SJCRH30 (cell line): ENCODE data around the gene MAGI2. TPM values are rescaled to one million over a fixed set of nuclear protein-coding genes. Genes with fewer than 3 reads are reported as not detected.
"Not testable (repeated sequence)": the region's sequence is repeated elsewhere in the genome, so short reads cannot be mapped to it uniquely, and the experiment has no call there.

Experiments used
- DNase-seq, 2 experiments: peaks; one replicate each; pipeline ENCODE4 v3.0.0-alpha.2; 2015 to 2020
- H3K27ac ChIP-seq: fragments of 250-450 bp; sonication (Bioruptor Pico); 2 replicates; pipeline ENCODE4 v1.5.1; 2020; ENCODE audit warnings: mild to moderate bottlenecking, moderate library complexity
- H3K27me3 ChIP-seq: fragments of 250-450 bp; sonication (Bioruptor Pico); 2 replicates; pipeline ENCODE4 v1.5.1; 2020; ENCODE audit warnings: mild to moderate bottlenecking, moderate library complexity
- H3K36me3 ChIP-seq: fragments of 250-450 bp; sonication (Bioruptor Pico); 2 replicates; pipeline ENCODE4 v1.5.1; 2020; ENCODE audit warnings: mild to moderate bottlenecking, moderate library complexity
- H3K4me1 ChIP-seq: fragments of 250-450 bp; sonication (Bioruptor Pico); 2 replicates; pipeline ENCODE4 v1.5.1; 2020; ENCODE audit warnings: mild to moderate bottlenecking, moderate library complexity
- H3K4me3 ChIP-seq: fragments of 250-450 bp; sonication (Bioruptor Pico); 2 replicates; pipeline ENCODE4 v1.5.1; 2020; ENCODE audit warnings: mild to moderate bottlenecking, moderate library complexity
- H3K9me3 ChIP-seq: fragments of 250-450 bp; sonication (Bioruptor Pico); replicated peaks from 2 replicates; pipeline ENCODE4 v1.5.1; 2020; ENCODE audit warnings: mild to moderate bottlenecking, moderate library complexity
- total RNA-seq: library from RNA; depleted of rRNA; stranded (reverse); fragments of >200 nt; shearing (Covaris generic); gene quantifications from 2 replicates; pipeline ENCODE4 v1.2.3, GENCODE V29; 2014

The MAGI2 gene
- total RNA-seq, 1 experiment from 2014 or later: 2.4 TPM

GRCh38 chr7:78311181-78311580 lies 1142.3 kb downstream of the MAGI2 start:
- no peak for DNase-seq
- Histone ChIP-seq H3K27ac (no peak overlapping the region), H3K4me3 (no peak overlapping the region), H3K4me1 (no peaks in the 10 kb centered on the region), H3K9me3 (no peaks in the 10 kb centered on the region), H3K36me3 (no peaks in the 10 kb centered on the region), H3K27me3 (no peaks in the 10 kb centered on the region)

GRCh38 chr7:78307892-78308291 lies 1145.6 kb downstream of the MAGI2 start:
- DNase-seq: no peak
- H3K4me3 ChIP-seq: no peak overlapping the region
- no peaks in the 10 kb centered on the region for H3K4me1 ChIP-seq
- H3K27ac ChIP-seq: no peak overlapping the region
- no peaks in the 10 kb centered on the region for H3K9me3 ChIP-seq
- H3K36me3 ChIP-seq: no peaks in the 10 kb centered on the region
- H3K27me3 ChIP-seq: no peaks in the 10 kb centered on the region

GRCh38 chr7:78306634-78307033 lies 1146.8 kb downstream of the MAGI2 start:
- Histone ChIP-seq H3K27ac (no peak overlapping the region), H3K9me3 (no peaks in the 10 kb centered on the region), H3K27me3 (no peaks in the 10 kb centered on the region), H3K4me1 (no peaks in the 10 kb centered on the region), H3K4me3 (no peak overlapping the region), H3K36me3 (no peaks in the 10 kb centered on the region)
- DNase-seq: no peak

- Histone ChIP-seq H3K9me3 (no peaks in the 10 kb centered on the region), H3K4me3 (no peak overlapping the region), H3K36me3 (no peaks in the 10 kb centered on the region), H3K27me3 (no peaks in the 10 kb centered on the region), H3K27ac (no peak overlapping the region), H3K4me1 (no peaks in the 10 kb centered on the region)
- DNase-seq: no peak
Observed at GRCh38 chr7:78301407-78301806, 1152.1 kb downstream of the MAGI2 start.

- H3K27ac ChIP-seq: no peak overlapping the region
Observed at GRCh38 chr7:78299088-78299487, 1154.4 kb downstream of the MAGI2 start.

GRCh38 chr7:78296644-78297371 lies 1156.7 kb downstream of the MAGI2 start:
- H3K9me3 ChIP-seq: no peaks in the 10 kb centered on the region
- H3K4me1 ChIP-seq: no peaks in the 10 kb centered on the region
- no peaks in the 10 kb centered on the region for H3K36me3 ChIP-seq
- H3K4me3 ChIP-seq: no peak overlapping the region
- H3K27me3 ChIP-seq: no peaks in the 10 kb centered on the region
- no peak for DNase-seq
- no peak overlapping the region for H3K27ac ChIP-seq

More at GRCh38 chr7:78299088-78299487, 1154.4 kb downstream of the MAGI2 start:
- Histone ChIP-seq H3K27me3 (no peaks in the 10 kb centered on the region), H3K4me1 (no peaks in the 10 kb centered on the region), H3K36me3 (no peaks in the 10 kb centered on the region), H3K4me3 (no peak overlapping the region), H3K9me3 (no peaks in the 10 kb centered on the region)
- no peak for DNase-seq

- no peaks in the 10 kb centered on the region for H3K9me3 ChIP-seq
- DNase-seq: no peak
- no peak overlapping the region for H3K27ac ChIP-seq
Observed at GRCh38 chr7:78296046-78296597, 1157.3 kb downstream of the MAGI2 start.

GRCh38 chr7:78289471-78289870 lies 1164.0 kb downstream of the MAGI2 start:
- DNase-seq, H3K27me3 ChIP-seq, H3K4me3 ChIP-seq, H3K36me3 ChIP-seq, H3K27ac ChIP-seq, H3K4me1 ChIP-seq: not testable (repeated sequence)
- peaks cover 10% of the 10 kb centered on the region; the same call in 1 of the 2 replicates for H3K9me3 ChIP-seq

More at GRCh38 chr7:78296046-78296597, 1157.3 kb downstream of the MAGI2 start:
- Histone ChIP-seq H3K36me3 (no peaks in the 10 kb centered on the region), H3K4me1 (no peaks in the 10 kb centered on the region), H3K27me3 (no peaks in the 10 kb centered on the region), H3K4me3 (no peak overlapping the region)

- Histone ChIP-seq H3K27ac (no peak overlapping the region), H3K36me3 (no peaks in the 10 kb centered on the region), H3K9me3 (peaks cover 6% of the 10 kb centered on the region; the same call in 1 of the 2 replicates), H3K4me1 (peaks cover 6% of the 10 kb centered on the region), H3K27me3 (no peaks in the 10 kb centered on the region), H3K4me3 (no peak overlapping the region)
- DNase-seq: no peak
Observed at GRCh38 chr7:78284945-78285344, 1168.5 kb downstream of the MAGI2 start.

- H3K27ac ChIP-seq: peak overlapping the region; percentile 82
- no peaks in the 10 kb centered on the region for H3K36me3 ChIP-seq
- H3K27me3 ChIP-seq: no peaks in the 10 kb centered on the region
- H3K4me3 ChIP-seq: no peak overlapping the region
- peak in 1 of 2 experiments; percentile 45 for DNase-seq
- peaks cover 26% of the 10 kb centered on the region for H3K4me1 ChIP-seq
- no peaks in the 10 kb centered on the region for H3K9me3 ChIP-seq
Observed at GRCh38 chr7:78280276-78280675, 1173.2 kb downstream of the MAGI2 start.

- DNase-seq: no peak
- Histone ChIP-seq H3K9me3 (no peaks in the 10 kb centered on the region), H3K4me1 (peaks cover 26% of the 10 kb centered on the region), H3K27me3 (no peaks in the 10 kb centered on the region), H3K27ac (peak overlapping the region; percentile 82), H3K4me3 (peak overlapping the region; percentile 5), H3K36me3 (no peaks in the 10 kb centered on the region)
Observed at GRCh38 chr7:78279457-78279856, 1174.0 kb downstream of the MAGI2 start.

GRCh38 chr7:78279032-78279431 lies 1174.4 kb downstream of the MAGI2 start:
- DNase-seq: peak; percentile 19 to 78
- Histone ChIP-seq H3K4me1 (peaks cover 26% of the 10 kb centered on the region), H3K27me3 (no peaks in the 10 kb centered on the region), H3K9me3 (no peaks in the 10 kb centered on the region), H3K36me3 (no peaks in the 10 kb centered on the region), H3K27ac (peak overlapping the region; percentile 82), H3K4me3 (peak overlapping the region; percentile 5)

- Histone ChIP-seq H3K27me3 (no peaks in the 10 kb centered on the region), H3K36me3 (no peaks in the 10 kb centered on the region), H3K4me3 (no peak overlapping the region), H3K27ac (no peak overlapping the region), H3K9me3 (peaks cover 3% of the 10 kb centered on the region; the same call in 1 of the 2 replicates), H3K4me1 (no peaks in the 10 kb centered on the region)
- DNase-seq: no peak
Observed at GRCh38 chr7:78267141-78267540, 1186.3 kb downstream of the MAGI2 start.

GRCh38 chr7:78265486-78265885 lies 1188.0 kb downstream of the MAGI2 start:
- no peaks in the 10 kb centered on the region for H3K4me1 ChIP-seq
- 0 out of 2 replicates have a peak, but pooled peaks cover under 1% of the 10 kb centered on the region for H3K9me3 ChIP-seq
- no peak overlapping the region for H3K4me3 ChIP-seq
- H3K36me3 ChIP-seq: no peaks in the 10 kb centered on the region
- DNase-seq: no peak
- H3K27me3 ChIP-seq: no peaks in the 10 kb centered on the region
- no peak overlapping the region for H3K27ac ChIP-seq

- Histone ChIP-seq H3K36me3 (no peaks in the 10 kb centered on the region), H3K4me3 (no peak overlapping the region), H3K27me3 (no peaks in the 10 kb centered on the region), H3K9me3 (no peaks in the 10 kb centered on the region), H3K27ac (no peak overlapping the region), H3K4me1 (no peaks in the 10 kb centered on the region)
- DNase-seq: no peak
Observed at GRCh38 chr7:78265071-78265470, 1188.4 kb downstream of the MAGI2 start.

GRCh38 chr7:78264105-78264504 lies 1189.4 kb downstream of the MAGI2 start:
- no peak for DNase-seq
- no peak overlapping the region for H3K4me3 ChIP-seq
- H3K36me3 ChIP-seq: no peaks in the 10 kb centered on the region
- no peaks in the 10 kb centered on the region for H3K4me1 ChIP-seq
- H3K27me3 ChIP-seq: no peaks in the 10 kb centered on the region
- H3K9me3 ChIP-seq: no peaks in the 10 kb centered on the region
- no peak overlapping the region for H3K27ac ChIP-seq
